RPMI7951 (cell line): ENCODE data around the gene B3GALT6. TPM values are rescaled to one million over a fixed set of nuclear protein-coding genes. Genes with fewer than 3 reads are reported as not detected.
A peak's percentile ranks its signal among the peaks of the same experiment; 100 is the strongest.

Source experiments
- DNase-seq: peaks from one replicate; pipeline ENCODE4 v3.0.0-alpha.2; 2012; ENCODE audit warnings: low read depth
- total RNA-seq: library from RNA; depleted of rRNA; stranded (reverse); fragments of >200 nt; shearing (Covaris generic); gene quantifications from 2 replicates; pipeline ENCODE4 v1.2.3, GENCODE V29; 2014

The B3GALT6 gene
- total RNA-seq, 1 experiment from 2014 or later, result 13.9 TPM

DNA sequence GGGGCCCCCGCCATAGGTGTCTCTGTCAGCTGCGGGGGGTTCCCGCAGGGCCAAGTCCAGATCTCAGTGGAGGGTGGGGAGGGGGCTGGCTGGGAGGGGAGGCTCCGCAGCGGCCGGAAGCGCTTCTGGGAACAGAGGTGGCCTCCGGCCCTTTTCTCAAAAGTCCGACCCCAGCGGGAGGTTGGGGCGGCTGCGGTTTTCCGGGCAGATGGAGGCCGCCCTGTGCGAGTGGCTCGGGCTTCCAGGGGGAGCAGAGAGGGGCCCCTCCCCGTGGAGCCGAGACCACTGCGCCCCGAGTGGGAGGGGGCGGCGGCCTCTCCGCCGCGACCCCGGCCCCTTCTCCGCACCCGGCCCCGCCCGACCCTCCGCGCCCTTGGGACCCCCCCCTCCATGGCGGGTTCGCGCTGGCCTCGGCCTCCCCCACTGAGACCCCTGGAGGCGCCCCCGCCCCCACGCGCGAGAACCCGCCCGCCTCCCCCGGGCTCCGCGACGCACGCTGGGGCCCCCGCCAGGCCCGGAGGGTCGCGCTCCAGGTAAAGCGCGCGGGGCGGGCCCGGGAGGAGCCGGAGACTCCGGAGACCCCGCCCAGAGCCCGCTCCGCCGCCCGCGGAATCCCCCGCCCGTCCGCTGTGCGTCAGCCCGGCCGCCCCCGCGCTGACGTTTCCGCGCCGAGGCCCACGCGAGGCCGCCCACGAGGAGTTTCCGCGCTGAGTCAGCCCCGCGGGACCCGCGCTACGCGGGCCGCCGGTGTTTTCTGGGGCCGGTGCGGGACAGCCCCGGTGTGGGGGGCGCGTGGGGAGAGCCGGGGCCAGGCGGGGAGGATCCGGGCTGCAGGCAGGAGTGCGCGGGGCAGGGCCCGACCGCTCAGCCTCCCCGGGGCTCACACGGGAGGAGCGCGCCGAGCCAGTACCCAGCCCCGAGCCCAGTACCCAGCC lies 30.9 kb upstream of the B3GALT6 start:
- no peak for DNase-seq

- no peak for DNase-seq
Observed at GRCh38 chr1:1202831-1203560, 29.0 kb upstream of the B3GALT6 start.

GRCh38 chr1:1203561-1204424 lies 28.2 kb upstream of the B3GALT6 start:
- no peak for DNase-seq

DNA sequence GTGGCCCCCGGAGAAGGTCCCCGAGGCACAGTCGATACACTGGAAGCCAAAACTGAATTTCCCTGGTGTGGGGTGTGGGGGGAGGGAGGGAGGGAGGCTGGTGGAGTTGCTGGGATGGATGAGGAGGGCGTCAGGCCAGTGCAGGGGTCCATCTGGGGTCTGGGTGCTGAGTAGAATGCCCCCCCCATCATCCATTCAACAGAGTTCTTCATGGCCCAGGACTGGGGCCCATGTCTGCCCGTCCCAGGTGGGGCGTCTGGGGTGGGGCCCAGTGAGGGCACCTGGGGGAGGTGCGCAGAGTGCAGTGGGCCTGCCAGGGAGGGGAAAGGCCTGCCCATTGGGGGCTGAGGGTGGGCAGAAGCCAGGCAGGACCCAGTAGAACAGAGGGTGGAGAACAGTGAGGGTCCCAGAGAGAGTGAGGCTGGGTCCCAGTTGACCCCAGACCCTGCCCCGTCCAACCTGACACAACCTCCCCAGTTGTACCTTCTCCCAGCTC lies 27.6 kb upstream of the B3GALT6 start:
- DNase-seq, result no peak

GRCh38 chr1:1204998-1205768 lies 26.9 kb upstream of the B3GALT6 start:
- no peak for DNase-seq

- DNase-seq, result no peak
Observed at GRCh38 chr1:1205769-1206375, 26.2 kb upstream of the B3GALT6 start.

DNA sequence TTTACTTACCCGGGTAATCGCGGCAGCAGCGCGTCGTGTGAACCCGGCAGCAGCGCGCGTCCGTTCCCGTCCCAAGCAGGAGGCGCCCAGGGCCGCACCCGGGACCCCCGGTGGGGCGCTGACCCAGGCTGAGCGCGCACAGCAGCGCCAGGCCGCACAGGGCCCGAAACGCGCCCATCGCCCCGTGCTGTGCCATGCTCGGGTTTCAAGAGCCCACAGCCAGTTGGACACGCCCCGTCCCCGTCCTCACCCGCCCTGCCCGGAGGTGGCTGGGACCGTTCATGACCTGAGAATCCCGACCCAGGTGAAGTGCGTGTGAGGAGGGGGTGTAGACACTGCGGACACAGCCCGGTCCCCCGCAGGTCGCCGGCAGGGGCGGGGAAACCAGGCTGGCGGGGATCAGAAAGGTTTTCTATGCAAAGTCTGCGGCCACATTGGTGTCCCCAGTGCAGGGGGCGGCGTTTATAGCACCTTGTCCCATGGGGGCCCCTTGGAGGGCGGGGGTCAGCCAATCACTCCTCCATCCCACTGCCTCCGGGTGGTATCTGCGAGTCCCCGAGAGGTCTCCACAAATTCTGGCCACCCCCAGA lies 25.6 kb upstream of the B3GALT6 start, which contains the start of gene TNFRSF18:
Gene TNFRSF18 (minus strand): TSS at position 217 of the 590 bp plus-strand sequence. CDS start 21 bp downstream, at position 196.
- DNase-seq, result no peak

- DNase-seq, result no peak
Observed at GRCh38 chr1:1206966-1207531, 25.0 kb upstream of the B3GALT6 start.

GRCh38 chr1:1207571-1207892 lies 24.5 kb upstream of the B3GALT6 start:
- DNase-seq, result no peak

DNA sequence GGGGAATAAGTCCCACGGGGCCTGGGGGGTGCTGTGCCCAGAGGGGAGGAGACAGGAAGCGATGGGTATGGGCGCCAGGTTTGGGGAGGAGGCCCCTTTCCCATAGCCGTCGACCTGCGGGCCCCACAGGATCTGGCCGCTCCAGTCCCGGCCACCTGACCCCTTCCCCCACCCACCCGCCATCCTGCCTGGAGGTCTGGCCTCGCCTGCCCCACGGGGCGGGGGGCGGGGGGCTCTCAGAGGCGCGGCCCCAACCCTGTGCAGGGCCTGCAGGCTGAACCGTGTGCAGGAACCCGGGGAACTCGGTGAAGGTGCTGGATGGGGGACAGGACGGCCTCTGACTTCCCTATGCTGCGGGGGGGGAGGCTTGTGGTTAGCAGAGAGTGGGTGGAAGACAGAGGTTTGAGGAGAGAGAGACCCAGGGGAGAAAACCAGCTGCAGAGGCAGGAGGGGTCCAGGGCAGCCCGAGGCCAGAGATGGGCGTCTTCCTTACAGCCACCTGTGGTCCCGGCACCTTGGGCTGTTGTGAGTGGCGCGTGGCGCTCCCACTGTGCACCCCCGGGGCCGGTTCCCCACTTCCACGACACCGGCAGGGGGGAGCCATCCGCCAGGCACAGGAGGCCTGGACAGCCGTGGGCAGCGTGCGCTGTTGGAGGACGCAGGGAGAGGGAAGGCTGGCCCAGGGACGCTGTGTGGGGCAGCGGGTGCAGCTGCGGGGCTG lies 23.2 kb upstream of the B3GALT6 start:
- peak; percentile 45 for DNase-seq

DNA sequence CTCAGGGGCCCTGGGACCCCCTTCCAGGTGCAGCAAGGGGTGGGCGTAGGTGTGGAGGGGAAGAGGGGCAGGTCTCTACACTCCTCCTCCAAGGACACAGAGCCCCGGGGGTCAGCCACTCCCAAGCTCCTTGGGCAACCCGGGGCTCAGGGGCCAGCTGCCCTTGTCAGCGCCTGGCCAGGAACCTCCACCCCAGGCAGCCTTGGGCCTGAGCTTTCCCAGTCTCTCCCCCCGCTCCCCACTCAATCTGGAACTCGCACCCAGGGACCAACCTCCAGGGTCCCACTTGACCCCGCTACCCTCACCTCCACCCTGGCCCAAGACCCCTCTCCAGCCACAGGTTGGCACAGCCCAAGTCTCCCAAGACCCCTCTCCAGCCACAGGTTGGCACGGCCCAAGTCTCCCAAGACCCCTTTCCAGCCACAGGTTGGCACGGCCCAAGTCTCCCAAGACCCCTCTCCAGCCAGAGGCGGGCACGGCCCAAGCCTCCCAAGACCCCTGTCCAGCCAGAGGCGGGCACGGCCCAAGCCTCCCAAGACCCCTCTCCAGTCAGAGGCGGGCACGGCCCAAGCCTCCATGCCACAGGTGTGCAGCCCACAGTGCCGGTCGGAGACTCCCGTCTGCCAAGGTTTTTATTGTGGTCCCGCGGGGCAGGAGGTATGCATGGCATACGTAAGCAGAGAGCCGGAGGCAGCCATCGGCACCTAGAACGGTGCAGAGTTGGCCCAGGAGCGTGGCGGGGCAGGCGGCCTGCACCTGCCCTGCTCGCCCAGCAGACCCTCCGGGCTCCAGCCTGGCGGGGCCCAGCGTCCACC lies 21.1 kb upstream of the B3GALT6 start:
- no peak for DNase-seq

DNA sequence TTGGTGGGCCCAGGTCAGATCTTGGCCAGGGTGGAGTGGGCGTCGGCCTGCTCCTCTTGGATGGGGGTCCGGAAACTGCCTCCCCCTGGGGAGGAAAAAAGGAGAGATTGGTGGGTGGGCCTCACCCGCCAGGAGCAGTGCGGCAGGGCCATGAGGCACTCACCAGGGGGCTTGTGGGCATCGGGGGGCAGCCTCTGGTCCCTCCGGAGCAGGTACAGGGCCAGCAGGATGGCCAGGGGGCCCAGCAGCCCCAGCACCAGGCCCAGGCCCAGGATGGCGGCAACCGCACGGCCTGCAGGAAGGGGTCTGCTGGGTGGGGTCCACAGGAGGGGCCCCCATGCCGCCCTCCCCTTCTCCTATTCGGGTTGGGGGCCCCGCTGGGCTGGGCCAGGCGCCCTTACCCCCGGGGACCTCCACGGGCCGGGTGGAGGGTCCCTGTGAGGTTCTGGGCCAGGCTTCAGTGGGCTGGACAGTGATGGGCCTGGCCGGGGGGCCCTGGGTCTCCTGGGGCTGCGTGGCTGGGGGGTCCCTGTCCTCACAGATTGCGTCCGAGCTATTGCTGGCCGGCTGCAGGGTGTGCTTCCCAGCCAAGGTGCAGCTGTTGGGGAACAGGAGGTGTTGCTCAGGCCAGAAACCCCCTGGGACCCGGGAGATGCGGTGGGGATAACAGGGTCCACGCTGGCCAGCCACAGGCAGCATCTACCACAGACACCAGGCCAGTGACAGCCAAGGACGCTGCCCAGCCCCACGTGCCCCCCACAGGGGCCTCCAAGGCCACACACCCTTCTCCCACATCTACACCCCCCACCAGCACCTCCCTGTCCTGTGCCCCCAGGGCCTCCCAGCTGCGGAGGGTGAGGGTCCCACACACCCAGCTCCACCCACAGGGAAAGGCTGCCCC lies 20.2 kb upstream of the B3GALT6 start:
- DNase-seq, result no peak

GRCh38 chr1:1212780-1213344 lies 19.2 kb upstream of the B3GALT6 start:
- peak; percentile 44 for DNase-seq

- no peak for DNase-seq
Observed at GRCh38 chr1:1213345-1214265, 18.4 kb upstream of the B3GALT6 start, which contains the start of gene TNFRSF4. TSS of gene TNFRSF4 (minus strand) at chr1:1214153. CDS start at chr1:1214127, 26 bp downstream.

- DNase-seq, result no peak
Observed at GRCh38 chr1:1215080-1215676, 16.9 kb upstream of the B3GALT6 start.
